Fibroblast of mammary gland (primary cell): Measurements from ENCODE around the gene FMN1.
A peak's percentile ranks its signal among the peaks of the same experiment; 100 is the strongest.

Experiments
- DNase-seq: peaks from one replicate; pipeline ENCODE4 v3.0.0-alpha.2; 2010; ENCODE audit warnings: low read depth
- H3K4me3 ChIP-seq: 2 replicates; pipeline ENCODE4 v1.5.1; 2011; ENCODE audit warnings: low read depth, mild to moderate bottlenecking, low read length, moderate library complexity; ENCODE audit not compliant: control insufficient read depth
- TF ChIP-seq, protein P1 (sequence below): conservative IDR thresholded peaks from 2 replicates; pipeline ENCODE4 v1.5.1; 2011; ENCODE audit warnings: low read depth, low read length, inconsistent platforms; ENCODE audit not compliant: control insufficient read depth, insufficient read depth

Gene FMN1

DNA sequence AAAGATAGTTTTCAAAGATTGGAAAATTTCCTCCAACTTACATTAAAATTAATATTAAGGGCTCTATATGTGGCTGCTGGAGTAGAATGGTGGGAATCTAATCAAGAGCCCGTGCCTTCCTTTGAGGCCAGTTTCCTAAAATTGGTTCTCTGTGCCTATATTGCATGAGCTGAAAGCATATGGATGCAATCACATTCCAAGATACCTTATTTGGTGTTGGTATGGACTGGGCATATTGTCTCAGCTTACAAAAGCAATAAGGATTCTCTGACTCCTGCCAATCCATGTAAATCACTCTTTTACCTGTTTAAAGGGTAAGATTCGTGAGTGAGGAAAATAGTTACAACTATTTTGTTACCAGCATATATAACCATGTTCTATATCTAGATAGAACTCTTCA is 365.1 kb downstream of the FMN1 start:
- no peak for DNase-seq
- TF ChIP-seq, protein P1, sequence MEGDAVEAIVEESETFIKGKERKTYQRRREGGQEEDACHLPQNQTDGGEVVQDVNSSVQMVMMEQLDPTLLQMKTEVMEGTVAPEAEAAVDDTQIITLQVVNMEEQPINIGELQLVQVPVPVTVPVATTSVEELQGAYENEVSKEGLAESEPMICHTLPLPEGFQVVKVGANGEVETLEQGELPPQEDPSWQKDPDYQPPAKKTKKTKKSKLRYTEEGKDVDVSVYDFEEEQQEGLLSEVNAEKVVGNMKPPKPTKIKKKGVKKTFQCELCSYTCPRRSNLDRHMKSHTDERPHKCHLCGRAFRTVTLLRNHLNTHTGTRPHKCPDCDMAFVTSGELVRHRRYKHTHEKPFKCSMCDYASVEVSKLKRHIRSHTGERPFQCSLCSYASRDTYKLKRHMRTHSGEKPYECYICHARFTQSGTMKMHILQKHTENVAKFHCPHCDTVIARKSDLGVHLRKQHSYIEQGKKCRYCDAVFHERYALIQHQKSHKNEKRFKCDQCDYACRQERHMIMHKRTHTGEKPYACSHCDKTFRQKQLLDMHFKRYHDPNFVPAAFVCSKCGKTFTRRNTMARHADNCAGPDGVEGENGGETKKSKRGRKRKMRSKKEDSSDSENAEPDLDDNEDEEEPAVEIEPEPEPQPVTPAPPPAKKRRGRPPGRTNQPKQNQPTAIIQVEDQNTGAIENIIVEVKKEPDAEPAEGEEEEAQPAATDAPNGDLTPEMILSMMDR = no peak
- H3K4me3 ChIP-seq = no peak overlapping the region

DNA sequence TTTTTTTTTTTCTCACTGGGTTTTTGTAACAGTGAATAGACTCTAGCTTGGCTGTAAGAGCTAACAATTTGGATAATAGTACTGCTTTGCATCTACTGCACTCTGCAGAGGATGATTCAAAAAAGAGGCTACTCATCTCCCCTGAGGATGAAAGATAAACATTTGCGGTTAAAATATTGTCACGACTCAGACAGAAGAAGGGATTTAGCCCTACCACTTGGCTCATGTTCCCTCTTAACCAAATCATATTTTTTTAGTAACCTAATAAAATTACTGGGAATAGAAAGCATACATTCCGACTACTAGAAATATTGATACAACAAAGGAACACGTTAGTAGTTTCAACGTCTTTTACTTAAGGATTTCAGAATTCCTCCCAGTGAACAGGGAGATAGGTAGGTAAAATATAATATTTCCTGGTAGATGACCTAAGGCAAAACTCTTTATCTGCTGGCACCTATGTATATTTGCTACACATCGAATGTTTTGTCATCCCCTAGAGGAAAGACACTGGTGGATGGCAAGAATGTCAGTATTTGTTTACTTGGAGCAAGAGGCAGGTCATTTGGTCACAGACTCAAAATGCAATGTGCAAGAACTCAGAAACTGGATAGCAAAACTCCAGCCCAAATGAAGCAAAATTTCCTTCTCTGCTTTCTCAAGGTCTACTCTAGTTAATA is 365.9 kb downstream of the FMN1 start:
- H3K4me3 ChIP-seq = no peak overlapping the region
- peak; percentile 96 for DNase-seq
- TF ChIP-seq, protein P1 = no peak

DNA sequence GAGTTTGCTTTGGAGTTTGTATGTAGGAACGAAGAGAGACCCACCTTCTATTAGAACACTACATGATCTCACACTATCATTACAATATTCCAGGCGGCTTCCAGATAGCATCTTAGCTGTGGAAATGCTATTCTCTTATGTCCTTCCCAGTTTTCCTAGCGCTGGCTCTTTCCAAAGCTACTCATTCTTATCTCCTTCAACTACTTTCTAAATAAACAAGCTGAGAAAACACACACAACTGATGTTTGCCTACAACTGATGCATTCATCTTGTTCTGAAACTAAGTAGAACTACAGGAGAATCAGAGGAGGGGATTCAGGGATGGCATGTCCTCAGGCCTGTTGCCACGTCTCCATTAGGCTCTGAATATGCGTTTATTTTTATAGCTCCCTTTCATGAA is 367.8 kb downstream of the FMN1 start:
- TF ChIP-seq, protein P1 = no peak
- no peak for DNase-seq
- no peak overlapping the region for H3K4me3 ChIP-seq

DNA sequence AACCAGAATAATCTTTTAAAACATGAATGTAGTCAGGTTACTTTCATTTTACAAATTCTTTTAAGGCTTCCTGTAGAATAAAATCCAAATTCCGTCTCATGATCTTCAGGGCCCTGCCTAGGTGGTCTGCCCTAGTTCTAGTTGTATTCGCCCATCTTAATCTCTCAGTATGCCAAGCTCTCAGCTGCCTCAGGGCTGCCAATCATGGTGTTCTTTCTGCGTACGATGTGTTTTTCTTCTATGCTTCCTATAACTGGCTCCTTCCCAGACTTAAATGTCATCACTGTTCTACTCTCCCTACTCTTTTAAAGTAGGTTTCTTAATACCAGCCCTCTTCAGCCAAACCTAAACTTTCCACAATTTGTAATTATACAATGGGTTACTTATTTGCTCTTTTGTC is 369.3 kb downstream of the FMN1 start:
- H3K4me3 ChIP-seq = no peak overlapping the region
- DNase-seq = no peak
- TF ChIP-seq, protein P1 = no peak

DNA sequence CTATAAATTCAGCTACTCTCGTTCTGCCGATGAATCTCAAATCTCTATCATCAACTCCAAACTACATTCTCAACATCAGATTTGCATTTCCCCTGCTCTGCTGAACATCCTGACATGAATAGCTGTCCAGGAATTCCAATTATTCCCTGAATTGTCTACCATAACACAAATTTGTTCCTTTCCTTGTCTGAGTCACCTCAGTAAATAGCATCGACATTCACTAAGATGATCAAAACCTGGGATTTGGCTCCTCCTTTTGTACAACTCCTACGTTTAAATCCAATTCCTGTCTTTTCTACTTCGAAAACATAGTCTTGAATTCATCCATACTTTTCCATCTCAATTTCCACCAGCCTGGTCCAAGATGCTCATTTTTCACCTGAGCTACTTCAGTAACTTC is 369.7 kb downstream of the FMN1 start:
- H3K4me3 ChIP-seq = no peak overlapping the region
- peak; percentile 93 for DNase-seq
- TF ChIP-seq, protein P1 = no peak

DNA sequence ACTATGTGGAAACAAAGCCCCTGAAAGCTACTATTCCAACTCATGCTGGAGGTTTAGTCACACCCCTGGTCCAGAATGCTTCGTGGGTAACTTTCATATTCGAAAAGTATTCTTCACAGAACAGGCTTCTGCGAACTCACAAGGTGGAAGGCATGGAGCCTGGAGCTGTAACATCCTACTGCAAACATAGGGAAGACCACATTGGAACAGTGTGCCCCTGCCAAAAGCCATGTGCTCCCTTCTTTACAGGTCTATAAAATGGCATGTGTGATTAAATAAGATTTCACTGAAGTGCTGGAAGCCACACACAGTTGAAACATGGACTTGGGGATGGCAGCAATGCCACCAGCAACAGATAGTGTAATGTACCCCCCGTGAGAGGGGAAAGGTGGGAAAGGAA is 370.8 kb downstream of the FMN1 start:
- DNase-seq = no peak
- no peak overlapping the region for H3K4me3 ChIP-seq
- TF ChIP-seq, protein P1 = no peak

DNA sequence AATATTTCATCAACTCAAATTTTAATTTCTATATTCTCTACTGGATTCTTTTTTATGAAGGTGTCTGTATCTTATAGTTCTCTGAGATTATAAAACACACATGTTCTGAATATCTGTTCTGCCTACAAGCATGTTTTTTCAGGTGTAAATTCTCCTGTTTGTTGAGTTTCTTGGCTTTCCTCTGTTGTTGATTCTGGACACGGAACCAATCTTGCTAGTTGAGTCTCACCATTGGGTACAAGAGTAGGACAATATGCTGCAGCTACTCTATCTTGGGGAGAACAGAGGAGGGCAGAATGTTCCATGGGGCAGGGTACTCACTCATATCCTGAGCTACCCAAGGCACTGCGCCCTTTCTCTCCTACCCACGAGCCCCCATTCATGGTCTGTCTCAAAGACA is 371.8 kb downstream of the FMN1 start:
- H3K4me3 ChIP-seq = no peak overlapping the region
- DNase-seq = no peak
- TF ChIP-seq, protein P1 = no peak
